ENCODE measurements around the gene NANOS3.
"Not testable (repeated sequence)": the region's sequence is repeated elsewhere in the genome, so short reads cannot be mapped to it uniquely, and the experiment has no call there.

Gene NANOS3

GRCh38 chr19:13843104-13843921 is 33.6 kb upstream of the NANOS3 start:
- no peak for DNase-seq (ENCODE audit: low read depth)

GRCh38 chr19:13844130-13844631 is 32.8 kb upstream of the NANOS3 start:
- no peak for DNase-seq (ENCODE audit: low read depth)

GRCh38 chr19:13846557-13847406 is 30.2 kb upstream of the NANOS3 start:
- DNase-seq (ENCODE audit: low read depth), result peak; percentile 93

GRCh38 chr19:13847407-13848339 is 29.3 kb upstream of the NANOS3 start:
- peak; percentile 64 for DNase-seq (ENCODE audit: low read depth)

- no peak for DNase-seq (ENCODE audit: low read depth)
These were observed 28.6 kb upstream of the NANOS3 start for GRCh38 chr19:13848340-13848677.

- DNase-seq (ENCODE audit: low read depth), result no peak
These were observed 27.9 kb upstream of the NANOS3 start for GRCh38 chr19:13848798-13849676.

- no peak for DNase-seq (ENCODE audit: low read depth)
These were observed 26.7 kb upstream of the NANOS3 start for GRCh38 chr19:13849991-13850909.

- DNase-seq (ENCODE audit: low read depth), result no peak
These were observed 25.8 kb upstream of the NANOS3 start for GRCh38 chr19:13850910-13851733.

GRCh38 chr19:13851734-13852114 is 25.2 kb upstream of the NANOS3 start:
- not testable (repeated sequence) for DNase-seq (ENCODE audit: low read depth)

- not testable (repeated sequence) for DNase-seq (ENCODE audit: low read depth)
These were observed 24.7 kb upstream of the NANOS3 start for GRCh38 chr19:13852171-13852707.

- DNase-seq (ENCODE audit: low read depth), result no peak
These were observed 20.4 kb upstream of the NANOS3 start for GRCh38 chr19:13856497-13856896.

- DNase-seq (ENCODE audit: low read depth), result no peak
These were observed 17.5 kb upstream of the NANOS3 start for GRCh38 chr19:13859361-13859880.

GRCh38 chr19:13860679-13861391 is 16.1 kb upstream of the NANOS3 start:
- DNase-seq (ENCODE audit: low read depth), result no peak

- no peak for DNase-seq (ENCODE audit: low read depth)
These were observed 15.6 kb upstream of the NANOS3 start for GRCh38 chr19:13861392-13861713.

GRCh38 chr19:13861714-13862531 is 15.0 kb upstream of the NANOS3 start:
- DNase-seq (ENCODE audit: low read depth), result peak; percentile 71

- no peak for DNase-seq (ENCODE audit: low read depth)
These were observed 12.8 kb upstream of the NANOS3 start for GRCh38 chr19:13864046-13864666.

Data from stimulated activated CD8-positive, alpha-beta memory T cell treated with anti-CD3 and anti-CD28 coated beads, Interleukin-15, amount 100 ng/mL, for 1 hour (primary cell).